K562 (cell line): ENCODE measurements around the gene PATL2.

Experiments
- CAMTA2 ChIP-seq: fragments of 250-450 bp; sonication (Bioruptor Pico); conservative IDR thresholded peaks from 2 replicates; pipeline ENCODE4 v1.5.1; 2022
- KDM4B ChIP-seq, 2 experiments: fragments of 450-650 bp in 1 of 2; sonication (generic) in 1 of 2; IDR thresholded peaks; 2 replicates each; pipeline ENCODE4 v1.6.1; 2016 to 2017; ENCODE audit warnings: borderline replicate concordance in 2 of 2, antibody characterized with exemption in 1 of 2, low read depth in 1 of 2, mild to moderate bottlenecking in 1 of 2
- MED1 ChIP-seq: sonication (generic); formaldehyde crosslinking; IDR thresholded peaks from 2 replicates; pipeline ENCODE4 v1.8.1; 2023; ENCODE audit warnings: missing genetic modification reagents, borderline replicate concordance
- POLR2A ChIP-seq: fragments of 450-650 bp; conservative IDR thresholded peaks from 2 replicates; pipeline ENCODE4 v1.6.1; 2016
- RAD21 ChIP-seq, 2 experiments: fragments of 250-450 bp in 1 of 2; fragments of 450-650 bp in 1 of 2; sonication (Bioruptor Pico) in 1 of 2; formaldehyde crosslinking in 1 of 2; IDR thresholded peaks in 1 of 2; conservative IDR thresholded peaks in 1 of 2; 2 replicates each; pipeline versions ENCODE4 v1.4.0 to v1.8.0; 2020 to 2022; ENCODE audit warnings: mild to moderate bottlenecking in 2 of 2, moderate library complexity in 1 of 2
- RAD51 ChIP-seq: fragments of 450-650 bp; IDR thresholded peaks from 2 replicates; pipeline ENCODE4 v1.7.1; 2016; ENCODE audit warnings: low read depth, mild to moderate bottlenecking, borderline replicate concordance
- ZBTB43 ChIP-seq: sonication (generic); formaldehyde crosslinking; IDR thresholded peaks from 2 replicates; pipeline ENCODE4 v1.8.0; 2023; ENCODE audit warnings: mild to moderate bottlenecking, missing genetic modification reagents
- ZNF184 ChIP-seq: sonication (generic); formaldehyde crosslinking; IDR thresholded peaks from 2 replicates; pipeline ENCODE4 v1.5.0; 2020; ENCODE audit warnings: missing genetic modification reagents
- ZNF384 ChIP-seq: IDR thresholded peaks from 2 replicates; pipeline ENCODE4 v1.6.1; 2012; ENCODE audit warnings: low read depth, low read length, improper control_type of control experiment
- TF ChIP-seq, protein P1 (sequence below): sonication (generic); formaldehyde crosslinking; IDR thresholded peaks from 2 replicates; pipeline ENCODE4 v1.5.0; 2020; ENCODE audit warnings: missing genetic modification reagents
- TF ChIP-seq, protein P2 (sequence below): sonication (generic); formaldehyde crosslinking; IDR thresholded peaks from 2 replicates; pipeline ENCODE4 v1.8.1; 2022; ENCODE audit warnings: missing genetic modification reagents

- TF ChIP-seq KDM4B (IDR thresholded peaks at IDR 0.05; ENCODE audit: borderline replicate concordance in 2 of 2, low read depth in 1 of 2): no peak
- no peak for TF ChIP-seq ZBTB43 (CRISPR knock-in tag)
- TF ChIP-seq RAD51: no peak
- TF ChIP-seq, protein P1, sequence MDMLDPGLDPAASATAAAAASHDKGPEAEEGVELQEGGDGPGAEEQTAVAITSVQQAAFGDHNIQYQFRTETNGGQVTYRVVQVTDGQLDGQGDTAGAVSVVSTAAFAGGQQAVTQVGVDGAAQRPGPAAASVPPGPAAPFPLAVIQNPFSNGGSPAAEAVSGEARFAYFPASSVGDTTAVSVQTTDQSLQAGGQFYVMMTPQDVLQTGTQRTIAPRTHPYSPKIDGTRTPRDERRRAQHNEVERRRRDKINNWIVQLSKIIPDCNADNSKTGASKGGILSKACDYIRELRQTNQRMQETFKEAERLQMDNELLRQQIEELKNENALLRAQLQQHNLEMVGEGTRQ (CRISPR knock-in tag): no peak
- no peak for TF ChIP-seq ZNF184 (CRISPR knock-in tag)
- TF ChIP-seq, protein P2, sequence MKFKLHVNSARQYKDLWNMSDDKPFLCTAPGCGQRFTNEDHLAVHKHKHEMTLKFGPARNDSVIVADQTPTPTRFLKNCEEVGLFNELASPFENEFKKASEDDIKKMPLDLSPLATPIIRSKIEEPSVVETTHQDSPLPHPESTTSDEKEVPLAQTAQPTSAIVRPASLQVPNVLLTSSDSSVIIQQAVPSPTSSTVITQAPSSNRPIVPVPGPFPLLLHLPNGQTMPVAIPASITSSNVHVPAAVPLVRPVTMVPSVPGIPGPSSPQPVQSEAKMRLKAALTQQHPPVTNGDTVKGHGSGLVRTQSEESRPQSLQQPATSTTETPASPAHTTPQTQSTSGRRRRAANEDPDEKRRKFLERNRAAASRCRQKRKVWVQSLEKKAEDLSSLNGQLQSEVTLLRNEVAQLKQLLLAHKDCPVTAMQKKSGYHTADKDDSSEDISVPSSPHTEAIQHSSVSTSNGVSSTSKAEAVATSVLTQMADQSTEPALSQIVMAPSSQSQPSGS: no peak
- TF ChIP-seq POLR2A: peak; percentile 61; the same call in 1 of the 2 replicates
- TF ChIP-seq ZNF384: peak; percentile 44; the same call in 1 of the 2 replicates
- no peak for TF ChIP-seq MED1 (CRISPR knock-in tag)
- no peak for TF ChIP-seq RAD21 (CRISPR knock-in tag; conservative IDR thresholded peaks at IDR 0.05 in 1 of 2, IDR thresholded peaks at IDR 0.05 in 1 of 2)
- TF ChIP-seq CAMTA2 (CRISPR knock-in tag): no peak
These were observed 8.3 kb upstream of the PATL2 start for GRCh38 chr15:44719293-44719999.
